Hepatocyte (in vitro differentiated cells): Measurements from ENCODE around the gene GRM4. TPM values are rescaled to one million over a fixed set of nuclear protein-coding genes. Genes with fewer than 3 reads are reported as not detected.

ENCODE experiments used
- DNase-seq: peaks from one replicate; pipeline ENCODE4 v3.0.0-alpha.2; 2016; ENCODE audit warnings: low spot score
- H2AFZ ChIP-seq: fragments of 200-600 bp; sonication (generic); 2 replicates; pipeline ENCODE4 v1.6.0; 2016; ENCODE audit warnings: antibody characterized with exemption, mild to moderate bottlenecking
- H3K27ac ChIP-seq: fragments of 200-600 bp; sonication (generic); 2 replicates; pipeline ENCODE4 v1.5.1; 2016; ENCODE audit warnings: mild to moderate bottlenecking
- H3K27me3 ChIP-seq: fragments of 200-600 bp; sonication (generic); 2 replicates; pipeline ENCODE4 v1.6.1; 2016
- H3K36me3 ChIP-seq: fragments of 200-600 bp; sonication (generic); replicated peaks from 2 replicates; pipeline ENCODE4 v1.5.1; 2016; ENCODE audit warnings: low read depth; ENCODE audit not compliant: insufficient read depth
- H3K4me1 ChIP-seq: fragments of 200-600 bp; sonication (generic); 2 replicates; pipeline ENCODE4 v1.5.1; 2016; ENCODE audit warnings: mild to moderate bottlenecking, moderate library complexity; ENCODE audit not compliant: insufficient read depth
- H3K4me2 ChIP-seq: fragments of 200-600 bp; sonication (generic); 2 replicates; pipeline ENCODE4 v1.6.0; 2016
- H3K4me3 ChIP-seq: fragments of 200-600 bp; sonication (generic); 2 replicates; pipeline ENCODE4 v1.5.1; 2016; ENCODE audit warnings: mild to moderate bottlenecking
- H3K79me2 ChIP-seq: fragments of 200-600 bp; sonication (generic); 2 replicates; pipeline ENCODE4 v1.6.0; 2017; ENCODE audit warnings: mild to moderate bottlenecking
- H3K9me2 ChIP-seq: fragments of 200-600 bp; sonication (generic); replicated peaks from 2 replicates; pipeline ENCODE4 v1.6.0; 2017; ENCODE audit warnings: mild to moderate bottlenecking; ENCODE audit not compliant: insufficient read depth
- H3K9me3 ChIP-seq: fragments of 200-600 bp; sonication (generic); 2 replicates; pipeline ENCODE4 v1.5.1; 2016; ENCODE audit warnings: low read depth, mild to moderate bottlenecking
- H4K20me1 ChIP-seq: fragments of 200-600 bp; sonication (generic); 2 replicates; pipeline ENCODE4 v1.6.0; 2016; ENCODE audit warnings: mild to moderate bottlenecking; ENCODE audit not compliant: insufficient read depth, poor library complexity, severe bottlenecking
- CTCF ChIP-seq: fragments of 200-600 bp; sonication (generic); IDR thresholded peaks from 2 replicates; pipeline ENCODE4 v1.5.1; 2016; ENCODE audit warnings: antibody characterized with exemption, mild to moderate bottlenecking; ENCODE audit not compliant: poor library complexity
- EZH2 ChIP-seq: fragments of 200-600 bp; sonication (generic); IDR thresholded peaks from 2 replicates; pipeline ENCODE4 v1.6.1; 2016; ENCODE audit warnings: antibody characterized with exemption, mild to moderate bottlenecking, borderline replicate concordance
- EZH2phosphoT487 ChIP-seq: fragments of 200-600 bp; sonication (generic); IDR thresholded peaks from one replicate; pipeline ENCODE4 v1.6.1; 2018; ENCODE audit warnings: antibody characterized with exemption, mild to moderate bottlenecking, low read depth, moderate library complexity; ENCODE audit not compliant: unreplicated experiment, severe bottlenecking
- WGBS: methylation state at CpG from one replicate; pipeline ENCODE4 v1.1.6; 2016; ENCODE audit warnings: low lambda C conversion rate; ENCODE audit errors: missing lambda C conversion rate; 5-methylcytosine and 5-hydroxymethylcytosine counted together
- polyA plus RNA-seq: library from polyadenylated mRNA; unstranded; fragments of >200 nt; fragmentation: Nextera tagmentation; extraction: Ambion mirVana; gene quantifications from 2 replicates; pipeline ENCODE4 v1.2.1, GENCODE V29; 2016
- total RNA-seq: library from RNA; depleted of rRNA; stranded (reverse); fragments of >200 nt; gene quantifications from 2 replicates; pipeline ENCODE4 v1.2.3, GENCODE V29; 2014

The GRM4 gene
- total and polyA plus RNA-seq, 2 experiments from 2014 or later = 0.03 TPM; not detected in 1

DNA sequence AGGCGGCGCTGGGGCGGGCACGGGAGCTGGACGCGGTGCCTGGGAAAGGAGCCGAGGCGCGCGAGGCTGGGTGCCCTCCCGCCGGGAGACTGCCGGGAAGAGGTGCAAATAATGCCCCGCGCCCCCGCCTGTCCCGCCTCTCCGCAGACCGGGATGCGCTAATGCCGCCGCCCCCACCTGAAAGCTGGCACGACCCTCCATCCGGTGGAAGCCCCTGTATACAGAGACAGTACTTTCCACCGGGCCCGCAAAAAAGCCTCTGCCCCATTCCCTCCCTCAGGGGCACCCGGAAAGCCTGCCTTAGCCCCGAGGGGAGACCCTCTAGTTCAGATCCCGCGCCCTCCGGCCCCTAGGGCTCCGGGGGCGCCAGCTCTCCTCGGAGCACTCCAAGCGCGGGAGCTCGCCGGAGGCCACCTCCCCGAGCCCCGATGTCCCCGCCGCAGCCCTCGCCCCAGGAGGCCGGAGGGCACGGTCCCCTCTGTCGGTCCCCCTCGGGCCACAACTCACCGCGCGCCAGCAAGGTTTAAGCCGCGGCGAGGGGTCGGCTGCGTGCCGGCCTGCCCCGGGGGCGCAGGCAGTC is 1.2 kb downstream of the GRM4 start:
- 0% methylated on average over 33 of the region's 58 CpGs for WGBS

GRCh38 chr6:34143884-34144580 is 1.9 kb downstream of the GRM4 start:
- no peak overlapping the region for H3K4me3 ChIP-seq
- H3K4me1 ChIP-seq = peaks cover 14% of the 10 kb centered on the region
- no peak overlapping the region for H2AFZ ChIP-seq
- under 1% methylated on average over 41 of the region's 63 CpGs for WGBS
- no peak overlapping the region for H3K27ac ChIP-seq
- no peaks in the 10 kb centered on the region for H3K9me2 ChIP-seq
- H3K4me2 ChIP-seq = peak overlapping the region; percentile 100
- no peaks in the 10 kb centered on the region for H3K9me3 ChIP-seq
- H4K20me1 ChIP-seq = peaks cover 8% of the 10 kb centered on the region
- TF ChIP-seq CTCF = peak; percentile 39
- peak; percentile 96 for TF ChIP-seq EZH2
- no peak for TF ChIP-seq EZH2phosphoT487
- peak; percentile 69 for DNase-seq
- H3K79me2 ChIP-seq = no peaks in the 10 kb centered on the region
- H3K27me3 ChIP-seq = peaks cover 90% of the 10 kb centered on the region
- H3K36me3 ChIP-seq = no peaks in the 10 kb centered on the region

More for the DNA sequence above, 1.2 kb downstream of the GRM4 start:
- peaks cover 90% of the 10 kb centered on the region for H3K27me3 ChIP-seq
- H4K20me1 ChIP-seq = peaks cover 8% of the 10 kb centered on the region
- H3K4me1 ChIP-seq = peaks cover 14% of the 10 kb centered on the region
- H3K27ac ChIP-seq = no peak overlapping the region
- no peak overlapping the region for H2AFZ ChIP-seq
- peak overlapping the region; percentile 100 for H3K4me2 ChIP-seq
- TF ChIP-seq CTCF = no peak
- peak; percentile 78 for TF ChIP-seq EZH2
- no peaks in the 10 kb centered on the region for H3K9me2 ChIP-seq
- H3K4me3 ChIP-seq = peak overlapping the region; percentile 42
- no peaks in the 10 kb centered on the region for H3K9me3 ChIP-seq
- no peak for DNase-seq
- no peaks in the 10 kb centered on the region for H3K36me3 ChIP-seq
- no peaks in the 10 kb centered on the region for H3K79me2 ChIP-seq

DNA sequence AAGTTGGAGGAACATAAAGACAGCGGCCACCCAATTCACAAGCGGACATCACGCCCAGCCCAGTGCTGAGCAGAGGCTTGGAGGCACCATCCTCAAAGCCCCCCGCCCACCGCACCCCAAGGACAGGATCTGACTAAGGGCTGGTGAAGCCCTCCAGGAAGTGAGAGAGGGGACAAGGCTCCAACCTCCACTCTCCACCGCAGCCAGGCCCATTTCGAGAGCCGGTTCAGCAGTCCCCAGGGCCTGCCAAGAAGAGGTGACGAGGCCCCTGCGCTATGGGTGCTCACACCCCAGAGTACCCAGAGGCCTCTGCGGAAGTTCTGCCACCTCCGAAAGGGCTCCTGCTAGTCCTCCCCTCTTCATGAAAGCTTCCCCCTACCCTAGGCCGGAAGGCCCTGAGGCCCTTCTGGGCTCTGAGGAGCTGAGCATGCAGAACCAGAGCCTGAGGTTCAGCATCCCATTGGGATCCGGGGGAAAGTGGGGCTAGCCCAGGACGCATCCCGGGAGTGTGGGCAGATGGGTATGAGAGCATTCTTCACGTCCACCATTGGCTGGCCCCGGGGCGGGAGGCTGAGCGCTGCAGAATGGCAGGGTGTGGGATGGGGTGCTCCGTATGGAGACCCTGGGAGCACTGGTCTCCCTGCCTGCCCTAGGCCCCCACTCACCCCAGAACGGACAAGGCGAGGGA is 2.5 kb downstream of the GRM4 start:
- TF ChIP-seq EZH2phosphoT487 (no peak), EZH2 (no peak), CTCF (no peak)
- DNase-seq = no peak
- peaks cover 8% of the 10 kb centered on the region for H4K20me1 ChIP-seq
- 71% methylated on average over 22 of the region's 23 CpGs for WGBS
- no peak overlapping the region for H3K27ac ChIP-seq
- no peak overlapping the region for H3K4me3 ChIP-seq
- H3K4me1 ChIP-seq = peaks cover 14% of the 10 kb centered on the region
- no peaks in the 10 kb centered on the region for H3K9me3 ChIP-seq
- no peaks in the 10 kb centered on the region for H3K36me3 ChIP-seq
- no peaks in the 10 kb centered on the region for H3K79me2 ChIP-seq
- peak overlapping the region; percentile 100 for H3K4me2 ChIP-seq
- no peaks in the 10 kb centered on the region for H3K9me2 ChIP-seq
- no peak overlapping the region for H2AFZ ChIP-seq
- peaks cover 92% of the 10 kb centered on the region for H3K27me3 ChIP-seq
